Left lung (tissue), 10 donors: ENCODE results near the gene AGPAT3. TPM values are rescaled to one million over a fixed set of nuclear protein-coding genes. Genes with fewer than 3 reads are reported as not detected.

ENCODE experiments used
- ATAC-seq: fragments of 200-7000 bp; cut with Tn5 transposase; one replicate; pipeline ENCODE4 v1.9.1; 2020; ENCODE audit warnings: moderate library complexity
- DNase-seq, 4 donors: peaks; one replicate each; pipeline ENCODE4 v3.0.0-alpha.2; 2013 to 2020
- H3K27ac ChIP-seq, 2 donors: fragments of 200-600 bp; sonication (generic) in 1 of 2; one replicate each; pipeline versions ENCODE4 v1.5.0 to v1.8.0; 2020 to 2021
- H3K27me3 ChIP-seq, 2 donors: fragments of 200-600 bp; sonication (generic) in 1 of 2; one replicate each; pipeline versions ENCODE4 v1.5.0 to v1.8.0; 2020 to 2021
- H3K36me3 ChIP-seq, 2 donors: fragments of 200-600 bp; sonication (generic) in 1 of 2; one replicate each; pipeline versions ENCODE4 v1.5.0 to v1.8.0; 2020 to 2021
- H3K4me1 ChIP-seq, 2 donors: fragments of 200-600 bp; one replicate each; pipeline ENCODE4 v1.8.0; 2021
- H3K4me3 ChIP-seq, 2 donors: fragments of 200-600 bp; sonication (generic) in 1 of 2; one replicate each; pipeline versions ENCODE4 v1.5.0 to v1.8.0; 2020 to 2021; ENCODE audit warnings: mild to moderate bottlenecking in 1 of 2
- H3K9me3 ChIP-seq, 2 donors: fragments of 200-600 bp; sonication (generic) in 1 of 2; one replicate each; pipeline versions ENCODE4 v1.5.0 to v1.8.0; 2020 to 2021
- intact Hi-C, 2 donors: fragments of 100-400 bp; cut with DNase I; formaldehyde crosslinking; loops; one replicate each; pipeline versions ENCODE4 v1.11.2 to v1.14.2; 2022
- polyA plus RNA-seq, 6 donors: library from polyadenylated mRNA; unstranded; fragments of 120-200 nt; gene quantifications; one replicate each; pipeline ENCODE4 v1.2.1, GENCODE V29; 2013; ENCODE audit not compliant: insufficient read length in 6 of 6
- total RNA-seq, 2 donors: library from RNA; stranded (reverse); fragmentation: NEBNext Ultra II Directional; extraction: Animal tissue kit (Norgen Biotek cat#: 25700); gene quantifications; one replicate each; pipeline ENCODE4 v1.2.1, GENCODE V29; 2021
- TF ChIP-seq, protein P1 (sequence below), 2 donors: fragments of 200-600 bp; sonication (generic) in 1 of 2; IDR thresholded peaks; one replicate each; pipeline versions ENCODE4 v1.5.0 to v1.8.0; 2021; ENCODE audit warnings: antibody characterized with exemption in 2 of 2
- donor health status: DM: no; HTN: yes; CAD: no.
- donor health status: DM: no; HTN: no; CAD: no.

AGPAT3 gene
- total and polyA plus RNA-seq, 8 donors = 37.4 to 111 (median 42.8) TPM

DNA sequence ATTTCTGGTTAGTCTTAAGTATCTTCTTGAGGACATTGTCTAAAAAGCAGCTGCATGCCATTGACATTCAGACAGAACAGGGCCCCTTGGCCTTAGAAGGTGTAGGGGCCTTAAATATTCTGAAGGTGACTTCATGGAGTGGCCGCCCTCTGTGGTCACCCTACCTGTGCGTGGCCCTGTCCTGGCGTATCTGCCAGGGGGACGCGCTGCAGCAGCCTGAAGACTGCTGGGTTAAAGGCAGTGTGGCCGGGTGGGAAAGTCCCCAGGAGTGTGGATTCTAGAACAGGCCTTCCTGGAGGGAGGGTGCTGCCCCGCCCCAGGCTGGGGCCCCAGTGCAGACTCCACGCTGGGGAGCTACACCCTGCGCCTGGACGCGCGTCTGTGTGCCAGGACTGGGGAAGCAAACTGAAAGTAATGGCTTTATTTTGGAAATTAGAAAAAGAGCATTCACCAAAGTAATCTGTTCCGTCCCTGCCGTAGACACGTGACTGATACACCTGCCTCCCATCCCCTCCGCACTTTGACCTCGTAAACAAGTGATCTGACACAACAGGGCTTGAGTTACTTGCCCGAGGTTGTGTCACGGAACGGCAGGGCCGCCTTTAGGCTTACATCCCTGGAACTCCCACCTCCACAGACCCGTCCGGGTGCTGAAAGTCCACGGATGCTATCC lies 1.8 kb downstream of the AGPAT3 start:
- no peaks in the 10 kb centered on the region for H3K36me3 ChIP-seq
- DNase-seq (peak in 2 of 4 donors; percentile 49 to 83), ATAC-seq (peak; percentile 70)
- peak overlapping the region; percentile 87 to 88 for H3K27ac ChIP-seq
- H3K4me1 ChIP-seq = peaks cover 6 to 53% of the 10 kb centered on the region in 2 donors
- TF ChIP-seq, protein P1, sequence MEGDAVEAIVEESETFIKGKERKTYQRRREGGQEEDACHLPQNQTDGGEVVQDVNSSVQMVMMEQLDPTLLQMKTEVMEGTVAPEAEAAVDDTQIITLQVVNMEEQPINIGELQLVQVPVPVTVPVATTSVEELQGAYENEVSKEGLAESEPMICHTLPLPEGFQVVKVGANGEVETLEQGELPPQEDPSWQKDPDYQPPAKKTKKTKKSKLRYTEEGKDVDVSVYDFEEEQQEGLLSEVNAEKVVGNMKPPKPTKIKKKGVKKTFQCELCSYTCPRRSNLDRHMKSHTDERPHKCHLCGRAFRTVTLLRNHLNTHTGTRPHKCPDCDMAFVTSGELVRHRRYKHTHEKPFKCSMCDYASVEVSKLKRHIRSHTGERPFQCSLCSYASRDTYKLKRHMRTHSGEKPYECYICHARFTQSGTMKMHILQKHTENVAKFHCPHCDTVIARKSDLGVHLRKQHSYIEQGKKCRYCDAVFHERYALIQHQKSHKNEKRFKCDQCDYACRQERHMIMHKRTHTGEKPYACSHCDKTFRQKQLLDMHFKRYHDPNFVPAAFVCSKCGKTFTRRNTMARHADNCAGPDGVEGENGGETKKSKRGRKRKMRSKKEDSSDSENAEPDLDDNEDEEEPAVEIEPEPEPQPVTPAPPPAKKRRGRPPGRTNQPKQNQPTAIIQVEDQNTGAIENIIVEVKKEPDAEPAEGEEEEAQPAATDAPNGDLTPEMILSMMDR (IDR thresholded peaks at IDR 0.05) = no peak
- peaks cover 0 to 6% of the 10 kb centered on the region in 2 donors for H3K27me3 ChIP-seq
- H3K4me3 ChIP-seq = peak overlapping the region; percentile 54 to 78
- intact Hi-C loops = no loop called here
- no peaks in the 10 kb centered on the region for H3K9me3 ChIP-seq

DNA sequence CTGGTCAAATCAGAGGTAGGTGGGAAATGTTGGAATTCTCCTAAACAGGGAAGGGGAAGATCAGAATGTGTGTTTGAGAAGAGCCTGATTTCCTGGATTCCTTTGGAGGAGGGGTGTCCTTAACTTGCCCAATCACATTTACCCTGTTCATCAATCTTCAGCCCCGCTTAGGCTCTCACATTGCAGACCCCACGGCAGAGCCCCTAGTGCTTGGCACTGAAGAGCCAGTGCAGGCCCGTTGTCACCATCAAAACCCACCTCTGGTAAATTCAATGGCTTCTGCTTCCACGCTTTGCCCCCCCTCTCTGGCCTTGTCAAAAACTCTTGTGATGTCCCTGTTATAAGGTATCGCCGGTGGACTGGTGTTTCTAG lies 2.3 kb downstream of the AGPAT3 start:
- no peak for DNase-seq
- peaks cover 0 to 6% of the 10 kb centered on the region in 2 donors for H3K27me3 ChIP-seq
- ATAC-seq = no peak
- H3K4me1 ChIP-seq = peaks cover 6 to 58% of the 10 kb centered on the region in 2 donors
- no peaks in the 10 kb centered on the region for H3K9me3 ChIP-seq
- peak overlapping the region in 1 of 2 donors; percentile 78 for H3K4me3 ChIP-seq
- TF ChIP-seq, protein P1 (IDR thresholded peaks at IDR 0.05) = no peak
- no peaks in the 10 kb centered on the region for H3K36me3 ChIP-seq
- peak overlapping the region in 1 of 2 donors; percentile 88 for H3K27ac ChIP-seq
- intact Hi-C loops = no loop called here

DNA sequence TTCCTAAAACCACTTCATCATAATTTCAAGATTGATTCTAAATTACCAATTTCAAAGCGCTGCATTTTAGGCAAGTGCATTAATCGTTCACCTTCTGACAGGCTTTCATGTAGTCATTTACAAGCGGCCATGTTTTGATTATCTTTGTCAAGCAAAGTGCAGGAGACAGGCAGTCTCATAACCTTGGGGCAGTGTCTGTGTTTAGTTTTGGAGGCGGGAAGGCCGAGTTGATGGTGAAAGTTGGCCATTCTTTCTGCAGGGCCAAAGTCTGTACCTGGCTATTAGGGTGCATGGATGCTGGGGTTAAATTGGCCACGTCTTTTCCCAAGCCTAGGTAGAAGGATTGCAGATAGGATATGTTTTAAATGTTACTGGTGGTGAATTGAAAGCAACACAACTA lies 2.9 kb downstream of the AGPAT3 start:
- intact Hi-C loops = no loop called here
- H3K27me3 ChIP-seq = peaks cover 0 to 6% of the 10 kb centered on the region in 2 donors
- TF ChIP-seq, protein P1 (IDR thresholded peaks at IDR 0.05) = no peak
- H3K27ac ChIP-seq = no peak overlapping the region
- DNase-seq (no peak), ATAC-seq (no peak)
- peaks cover 6 to 64% of the 10 kb centered on the region in 2 donors for H3K4me1 ChIP-seq
- H3K36me3 ChIP-seq = no peaks in the 10 kb centered on the region
- no peak overlapping the region for H3K4me3 ChIP-seq
- H3K9me3 ChIP-seq = no peaks in the 10 kb centered on the region

DNA sequence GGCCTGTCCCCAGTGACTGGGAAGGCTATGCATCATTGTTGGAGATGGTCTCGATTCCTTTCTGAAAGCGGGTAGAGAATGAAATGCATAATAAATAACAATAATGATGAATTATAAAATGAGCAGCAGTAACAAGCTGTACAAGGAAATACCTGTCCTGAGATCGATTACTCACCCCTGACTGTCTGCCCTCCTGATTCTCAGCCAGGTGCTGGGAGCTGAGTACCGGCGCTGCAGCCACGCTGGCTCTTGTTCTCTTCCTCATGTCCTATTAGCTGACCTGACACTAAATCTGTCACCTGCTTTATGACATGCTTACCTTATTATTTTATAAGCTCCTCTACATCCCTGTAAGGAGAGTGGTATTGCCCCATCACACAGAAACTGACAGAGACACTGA lies 3.4 kb downstream of the AGPAT3 start:
- Histone ChIP-seq H3K9me3 (no peaks in the 10 kb centered on the region), H3K27ac (no peak overlapping the region), H3K4me3 (no peak overlapping the region), H3K27me3 (peaks cover 0 to 6% of the 10 kb centered on the region in 2 donors), H3K4me1 (peaks cover 6 to 69% of the 10 kb centered on the region in 2 donors), H3K36me3 (no peaks in the 10 kb centered on the region)
- TF ChIP-seq, protein P1 (IDR thresholded peaks at IDR 0.05) = no peak
- ATAC-seq = no peak
- peak in 1 of 4 donors; percentile 61 for DNase-seq
- intact Hi-C loops = no loop called here

DNA sequence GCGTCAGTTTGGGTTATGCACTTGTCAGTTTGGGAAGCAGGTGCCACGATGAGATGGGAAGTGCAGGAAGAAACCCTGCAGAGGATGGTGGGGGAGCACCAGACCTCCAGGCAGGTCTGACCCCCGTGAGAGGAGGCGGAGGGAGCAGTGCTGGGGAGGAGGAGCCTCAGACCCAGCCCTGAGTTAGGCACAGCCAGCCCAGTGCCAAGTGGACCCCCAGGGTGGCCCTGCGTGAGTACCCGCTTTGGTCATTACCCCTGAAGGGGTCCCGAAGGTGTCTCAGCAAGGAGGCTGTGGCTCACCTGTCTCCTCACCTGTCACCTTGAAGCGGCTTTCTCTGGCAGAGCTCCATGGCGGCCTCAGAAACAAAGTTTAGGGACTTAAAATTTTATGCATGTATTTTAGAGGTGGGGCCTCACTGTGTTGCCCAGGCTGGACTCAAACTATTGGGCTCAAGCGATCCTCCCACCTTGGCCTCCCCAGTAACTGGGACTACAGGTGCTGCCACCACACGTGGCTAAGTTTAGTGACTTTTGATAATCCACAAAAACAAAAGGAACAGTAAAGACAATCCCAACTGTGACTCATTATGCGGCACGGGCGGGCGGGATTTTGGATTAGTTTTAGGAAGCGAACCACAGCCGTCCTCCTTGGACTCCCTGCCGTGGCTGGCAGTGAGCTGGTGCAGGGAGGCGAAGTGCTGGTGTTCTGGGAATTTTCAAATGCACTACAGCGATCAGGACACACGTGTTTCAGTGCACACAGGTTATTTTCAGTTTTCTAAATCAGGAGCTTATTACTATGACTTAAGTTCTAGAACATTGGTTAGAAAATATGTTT lies 4.7 kb downstream of the AGPAT3 start:
- ATAC-seq = no peak
- Histone ChIP-seq H3K27ac (no peak overlapping the region), H3K4me3 (no peak overlapping the region), H3K4me1 (peaks cover 6 to 60% of the 10 kb centered on the region in 2 donors), H3K36me3 (no peaks in the 10 kb centered on the region), H3K9me3 (no peaks in the 10 kb centered on the region), H3K27me3 (no peaks in the 10 kb centered on the region)
- DNase-seq = peak in 1 of 4 donors; percentile 52
- intact Hi-C loops = no loop called here
- TF ChIP-seq, protein P1 (IDR thresholded peaks at IDR 0.05) = no peak
